ENCODE measurements around the gene CNTN4.
"Not testable (repeated sequence)": the region's sequence is repeated elsewhere in the genome, so short reads cannot be mapped to it uniquely, and the experiment has no call there.

CNTN4 gene

GRCh38 chr3:2873986-2874385, 775.3 kb downstream of the CNTN4 start:
- no peak overlapping the region for H3K27ac ChIP-seq
- DNase-seq (ENCODE audit: low read depth, low spot score): no peak

DNA sequence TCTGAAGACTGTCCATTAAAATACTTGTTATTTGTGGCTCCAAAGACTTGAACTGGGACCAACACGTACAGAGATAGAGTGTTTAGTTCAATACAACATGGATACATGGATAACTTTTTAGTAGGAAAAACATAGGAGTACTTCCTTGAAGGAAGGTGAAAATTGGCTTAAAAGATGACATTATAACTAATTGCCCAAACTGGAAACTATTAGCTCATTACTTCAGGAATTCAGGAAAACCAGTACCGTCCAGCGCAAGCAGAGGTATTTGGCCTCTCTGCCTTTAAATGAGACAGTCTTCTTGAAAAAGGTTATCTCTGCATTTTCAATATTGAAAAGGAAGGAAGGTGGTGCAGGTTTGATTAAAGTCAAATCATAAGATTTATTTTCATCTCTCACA, 777.0 kb downstream of the CNTN4 start:
- no peak for DNase-seq (ENCODE audit: low read depth, low spot score)
- no peak overlapping the region for H3K27ac ChIP-seq

DNA sequence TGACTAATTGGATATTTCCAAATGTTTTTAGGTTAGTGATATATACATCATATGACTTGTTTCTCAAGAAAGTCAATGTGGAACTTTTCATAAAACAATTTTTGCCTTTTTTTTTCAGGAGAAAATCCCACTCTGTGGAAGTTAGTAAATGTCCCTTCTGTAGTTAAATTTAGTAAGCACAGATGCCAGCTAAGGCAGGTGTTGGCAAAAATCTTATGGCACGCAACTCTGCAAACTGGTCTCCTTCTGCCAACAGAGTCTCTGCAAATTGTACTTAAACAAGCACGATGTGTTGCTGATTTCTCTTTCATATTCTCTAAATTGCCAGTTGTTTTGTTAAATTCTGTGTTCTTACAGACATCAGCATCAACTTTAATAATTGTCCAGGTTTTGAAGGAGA, 777.7 kb downstream of the CNTN4 start:
- no peak for DNase-seq (ENCODE audit: low read depth, low spot score)
- no peak overlapping the region for H3K27ac ChIP-seq

- no peak for DNase-seq (ENCODE audit: low read depth, low spot score)
- no peak overlapping the region for H3K27ac ChIP-seq
Observed at GRCh38 chr3:2879023-2879422, 780.4 kb downstream of the CNTN4 start.

DNA sequence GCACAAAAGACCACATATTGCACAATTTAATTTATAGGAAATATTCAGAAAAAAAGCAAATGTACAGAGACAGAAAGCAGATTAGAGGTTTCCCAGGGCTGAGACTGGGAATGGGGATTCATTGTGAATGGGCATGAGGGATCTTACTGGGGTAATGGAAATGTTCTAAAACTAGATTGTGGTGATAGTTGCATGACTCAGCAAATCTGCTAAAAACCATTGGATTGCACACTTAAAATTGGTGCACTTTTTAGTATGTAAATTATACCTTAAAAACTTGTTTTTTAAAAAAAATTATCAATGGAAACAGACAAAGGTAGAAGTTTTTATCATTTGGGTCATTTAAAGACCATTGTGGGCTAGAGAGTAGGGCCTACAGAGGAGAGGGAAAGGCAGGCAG, 780.9 kb downstream of the CNTN4 start:
- no peak overlapping the region for H3K27ac ChIP-seq
- DNase-seq (ENCODE audit: low read depth, low spot score): no peak

GRCh38 chr3:2880218-2880756, 781.6 kb downstream of the CNTN4 start:
- DNase-seq (ENCODE audit: low read depth, low spot score): no peak
- no peak overlapping the region for H3K27ac ChIP-seq

- no peak overlapping the region for H3K27ac ChIP-seq
- DNase-seq (ENCODE audit: low read depth, low spot score): no peak
Observed at GRCh38 chr3:2883283-2883682, 784.6 kb downstream of the CNTN4 start.

DNA sequence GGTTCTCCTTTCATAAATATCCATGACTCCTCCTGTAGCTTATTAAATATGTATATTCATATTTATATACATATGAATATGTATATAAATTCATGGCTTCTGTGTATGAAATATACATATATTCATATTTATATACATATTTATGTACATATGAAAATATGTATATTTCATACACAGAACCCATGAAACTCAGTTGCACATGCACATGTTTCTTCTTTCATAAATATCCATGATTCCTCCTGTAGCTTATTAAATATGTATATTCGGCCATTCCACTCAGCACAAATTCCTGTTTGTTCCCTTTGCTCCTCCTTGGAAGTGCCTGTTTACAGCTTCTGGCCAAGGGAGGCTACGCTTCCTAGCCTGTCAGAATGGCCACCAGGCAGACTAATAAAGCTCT, 789.9 kb downstream of the CNTN4 start:
- DNase-seq (ENCODE audit: low read depth, low spot score): no peak
- no peak overlapping the region for H3K27ac ChIP-seq

DNA sequence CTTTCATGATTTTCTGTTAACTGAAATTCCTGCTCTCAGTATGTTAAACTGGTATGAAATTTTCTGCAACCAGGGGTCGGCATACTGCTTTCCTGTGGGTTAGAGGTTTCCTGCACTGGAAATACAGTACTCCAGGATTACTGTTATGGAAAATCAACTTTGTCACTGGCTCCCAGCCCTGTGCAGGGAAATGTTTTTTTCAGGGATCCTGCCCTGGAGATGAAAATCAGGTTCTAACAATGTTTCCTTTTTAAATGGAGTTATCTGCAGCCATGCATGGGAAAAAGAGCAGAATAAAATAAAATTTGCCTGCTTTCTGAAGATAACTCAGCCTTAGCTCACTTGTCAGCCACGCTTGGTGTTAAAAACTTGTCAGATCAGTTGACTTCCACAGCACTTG, 791.1 kb downstream of the CNTN4 start:
- no peak overlapping the region for H3K27ac ChIP-seq
- DNase-seq (ENCODE audit: low read depth, low spot score): no peak

DNA sequence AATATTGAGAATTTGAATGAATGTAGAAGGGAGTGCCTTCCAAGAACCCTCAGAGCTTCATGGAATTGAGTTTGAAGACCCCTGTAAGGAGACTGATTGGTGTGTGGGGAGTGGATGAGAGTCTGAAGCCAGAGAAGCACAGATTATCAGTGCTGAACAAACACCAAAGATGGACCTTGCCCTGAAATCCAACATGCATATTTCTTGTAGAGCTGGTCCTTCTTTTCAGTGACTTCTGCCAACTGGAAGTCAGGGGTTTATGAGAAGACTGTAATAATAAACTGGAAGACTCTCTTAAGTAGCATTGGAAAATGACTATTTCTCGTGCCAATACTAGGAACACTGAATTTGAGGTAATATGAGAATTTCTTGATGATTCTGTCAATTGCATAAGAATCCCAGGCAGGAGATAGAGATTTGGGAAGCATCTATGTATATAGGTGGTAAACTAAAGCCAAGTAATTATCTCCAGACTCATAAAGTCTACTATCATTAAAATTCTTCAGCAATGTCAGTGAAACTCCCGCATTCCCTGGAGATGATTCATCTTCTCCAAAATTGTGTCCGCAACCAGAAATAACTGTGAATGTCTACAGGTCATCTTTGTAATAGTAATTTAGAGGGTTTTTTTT, 797.8 kb downstream of the CNTN4 start:
- no peak for DNase-seq (ENCODE audit: low read depth, low spot score)
- H3K27ac ChIP-seq: no peak overlapping the region

DNA sequence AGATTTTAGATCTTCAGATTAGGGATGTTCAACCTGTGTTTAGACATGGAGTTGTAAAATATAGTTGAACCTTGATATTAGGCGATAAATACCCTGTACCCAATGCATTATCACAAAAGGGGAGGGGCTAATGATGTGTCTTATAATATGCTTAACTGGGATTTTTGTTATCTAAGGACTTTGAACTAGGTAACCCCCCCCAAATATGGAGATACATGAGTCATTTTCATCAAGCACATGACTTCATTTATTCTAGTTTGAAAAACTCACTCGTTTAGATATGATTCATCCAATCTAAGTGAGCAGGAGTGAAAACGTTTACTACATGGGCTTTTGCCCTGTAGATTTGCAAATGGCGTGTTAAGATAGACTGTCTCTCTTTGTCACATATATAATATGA, 799.2 kb downstream of the CNTN4 start:
- DNase-seq (ENCODE audit: low read depth, low spot score): no peak
- H3K27ac ChIP-seq: no peak overlapping the region

GRCh38 chr3:2898591-2899353, 800.1 kb downstream of the CNTN4 start:
- H3K27ac ChIP-seq: no peak overlapping the region
- DNase-seq (ENCODE audit: low read depth, low spot score): no peak

GRCh38 chr3:2904054-2904453, 805.4 kb downstream of the CNTN4 start:
- H3K27ac ChIP-seq: no peak overlapping the region
- no peak for DNase-seq (ENCODE audit: low read depth, low spot score)

- no peak overlapping the region for H3K27ac ChIP-seq
- no peak for DNase-seq (ENCODE audit: low read depth, low spot score)
Observed at GRCh38 chr3:2908693-2909351, 810.2 kb downstream of the CNTN4 start.

DNA sequence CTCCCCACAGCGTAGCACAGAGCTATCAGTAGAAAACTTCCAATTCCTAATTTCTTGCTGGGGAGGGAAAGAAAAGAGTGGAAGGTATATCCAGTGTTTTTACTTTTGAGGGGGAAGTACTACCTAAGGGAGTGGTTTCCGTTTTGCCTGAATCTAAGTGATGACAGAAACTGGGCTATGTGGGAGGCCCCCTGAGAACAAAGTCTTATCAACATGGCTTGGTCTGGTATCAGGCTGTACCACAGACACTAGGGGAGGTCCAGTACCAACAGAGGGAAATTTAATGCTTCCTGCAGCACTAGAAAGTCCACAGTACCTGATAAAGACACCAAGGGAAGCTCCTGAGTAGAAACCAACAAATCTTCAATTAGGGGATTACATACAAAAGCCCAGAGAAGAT, 812.3 kb downstream of the CNTN4 start:
- DNase-seq (ENCODE audit: low read depth, low spot score): no peak
- no peak overlapping the region for H3K27ac ChIP-seq

DNA sequence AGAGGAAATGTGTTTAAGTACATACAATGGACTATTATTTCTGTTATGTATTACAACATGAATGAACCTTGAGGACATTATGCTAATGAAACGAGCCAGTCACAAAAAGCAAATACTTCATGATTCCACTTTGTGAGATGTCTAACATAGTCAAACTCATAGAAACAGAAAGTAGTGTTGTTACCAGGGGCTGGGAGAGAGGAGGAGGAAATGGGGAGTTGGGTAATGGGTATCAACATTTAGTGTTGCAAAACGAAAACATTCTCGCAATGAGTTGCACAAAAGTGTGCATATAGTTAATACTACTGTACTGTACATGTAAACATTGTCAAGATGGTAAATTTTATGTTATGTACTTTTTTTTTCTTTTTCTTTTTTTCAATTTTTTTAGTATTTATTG, 817.2 kb downstream of the CNTN4 start:
- H3K27ac ChIP-seq: no peak overlapping the region
- DNase-seq (ENCODE audit: low read depth, low spot score): no peak

GRCh38 chr3:2916640-2917039, 818.0 kb downstream of the CNTN4 start:
- DNase-seq (ENCODE audit: low read depth, low spot score); H3K27ac ChIP-seq: not testable (repeated sequence)

DNA sequence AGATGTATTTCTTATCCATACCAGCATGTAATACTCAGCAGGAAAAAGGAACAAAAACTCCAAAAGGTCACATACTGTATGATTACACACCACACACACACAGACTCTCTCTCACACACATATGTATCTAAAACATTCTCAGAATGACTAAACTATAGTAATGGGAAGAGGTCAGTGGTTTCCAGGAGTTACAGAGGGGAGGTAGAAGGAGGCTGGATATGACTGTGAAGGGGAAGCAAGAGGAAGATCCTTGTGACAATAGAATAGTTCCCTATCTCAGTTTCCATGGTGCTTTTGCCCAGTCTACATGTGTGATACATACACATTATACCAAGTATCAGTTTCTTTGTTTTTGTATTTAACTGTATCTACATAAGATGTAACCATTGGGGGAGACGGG, 821.4 kb downstream of the CNTN4 start:
- no peak overlapping the region for H3K27ac ChIP-seq
- no peak for DNase-seq (ENCODE audit: low read depth, low spot score)

- H3K27ac ChIP-seq: no peak overlapping the region
- no peak for DNase-seq (ENCODE audit: low read depth, low spot score)
Observed at GRCh38 chr3:2921452-2921851, 822.8 kb downstream of the CNTN4 start.

- no peak for DNase-seq (ENCODE audit: low read depth, low spot score)
- H3K27ac ChIP-seq: no peak overlapping the region
Observed at GRCh38 chr3:2921903-2922302, 823.2 kb downstream of the CNTN4 start.

- H3K27ac ChIP-seq: no peak overlapping the region
- no peak for DNase-seq (ENCODE audit: low read depth, low spot score)
Observed at GRCh38 chr3:2923390-2923789, 824.7 kb downstream of the CNTN4 start.

All from epithelial cell of prostate (primary cell).